Omental fat pad (tissue), 4 donors: Measurements from ENCODE around the gene MARCHF7. TPM values are rescaled to one million over a fixed set of nuclear protein-coding genes. Genes with fewer than 3 reads are reported as not detected.
"Not testable (repeated sequence)": the region's sequence is repeated elsewhere in the genome, so short reads cannot be mapped to it uniquely, and the experiment has no call there.

Source experiments
- ATAC-seq: fragments of 150-250 bp; one replicate; pipeline ENCODE4 v1.9.1; 2016; ENCODE audit warnings: mild to moderate bottlenecking, moderate library complexity; ENCODE audit not compliant: low FRiP score
- DNase-seq: peaks from one replicate; pipeline ENCODE4 v3.0.0-alpha.2; 2019; ENCODE audit warnings: low spot score
- CTCF ChIP-seq, 3 donors: fragments of 450-650 bp; IDR thresholded peaks; one replicate each; pipeline ENCODE4 v1.5.1; 2016 to 2017; ENCODE audit warnings: antibody characterized with exemption in 3 of 3, mild to moderate bottlenecking in 3 of 3, moderate library complexity in 2 of 3
- total RNA-seq, 4 donors: library from RNA; depleted of rRNA; stranded (reverse); fragments of >200 nt; gene quantifications; one replicate each; pipeline ENCODE4 v1.1.0, GENCODE V29; 2016

Gene MARCHF7
- total RNA-seq, 4 donors from 2014 or later, result 70.2 to 114 (median 81.5) TPM

GRCh38 chr2:159737292-159737916 is 25.1 kb downstream of the MARCHF7 start:
- ATAC-seq (no peak), DNase-seq (no peak)
- no peak for TF ChIP-seq CTCF (IDR thresholded peaks at IDR 0.05)

- ATAC-seq, result peak; percentile 33
- no peak for TF ChIP-seq CTCF (IDR thresholded peaks at IDR 0.05)
Measured at GRCh38 chr2:159737917-159738296, 25.6 kb downstream of the MARCHF7 start.

GRCh38 chr2:159738509-159739390 is 26.4 kb downstream of the MARCHF7 start:
- no peak for TF ChIP-seq CTCF (IDR thresholded peaks at IDR 0.05)
- DNase-seq (no peak), ATAC-seq (no peak)

More at GRCh38 chr2:159737917-159738296, 25.6 kb downstream of the MARCHF7 start:
- DNase-seq, result no peak

GRCh38 chr2:159742846-159743245 is 30.5 kb downstream of the MARCHF7 start:
- no peak for ATAC-seq
- TF ChIP-seq CTCF (IDR thresholded peaks at IDR 0.05), result no peak
- no peak for DNase-seq

- ATAC-seq (no peak), DNase-seq (no peak)
- no peak for TF ChIP-seq CTCF (IDR thresholded peaks at IDR 0.05)
Measured at GRCh38 chr2:159744363-159744762, 32.1 kb downstream of the MARCHF7 start.

- ATAC-seq, result not testable (repeated sequence)
Measured at GRCh38 chr2:159745237-159745636, 32.9 kb downstream of the MARCHF7 start.

GRCh38 chr2:159748089-159748488 is 35.8 kb downstream of the MARCHF7 start:
- no peak for TF ChIP-seq CTCF (IDR thresholded peaks at IDR 0.05)
- no peak for DNase-seq
- ATAC-seq, result no peak

More at GRCh38 chr2:159745237-159745636, 32.9 kb downstream of the MARCHF7 start:
- not testable (repeated sequence) for DNase-seq
